GM12801 (cell line): ENCODE data around the gene PLXNA2.

ENCODE experiments used
- CTCF ChIP-seq: IDR thresholded peaks from one replicate; pipeline ENCODE4 v1.5.1; 2011; ENCODE audit warnings: control low read depth; ENCODE audit not compliant: insufficient read length; ENCODE audit errors: extremely low read depth

The PLXNA2 gene

DNA sequence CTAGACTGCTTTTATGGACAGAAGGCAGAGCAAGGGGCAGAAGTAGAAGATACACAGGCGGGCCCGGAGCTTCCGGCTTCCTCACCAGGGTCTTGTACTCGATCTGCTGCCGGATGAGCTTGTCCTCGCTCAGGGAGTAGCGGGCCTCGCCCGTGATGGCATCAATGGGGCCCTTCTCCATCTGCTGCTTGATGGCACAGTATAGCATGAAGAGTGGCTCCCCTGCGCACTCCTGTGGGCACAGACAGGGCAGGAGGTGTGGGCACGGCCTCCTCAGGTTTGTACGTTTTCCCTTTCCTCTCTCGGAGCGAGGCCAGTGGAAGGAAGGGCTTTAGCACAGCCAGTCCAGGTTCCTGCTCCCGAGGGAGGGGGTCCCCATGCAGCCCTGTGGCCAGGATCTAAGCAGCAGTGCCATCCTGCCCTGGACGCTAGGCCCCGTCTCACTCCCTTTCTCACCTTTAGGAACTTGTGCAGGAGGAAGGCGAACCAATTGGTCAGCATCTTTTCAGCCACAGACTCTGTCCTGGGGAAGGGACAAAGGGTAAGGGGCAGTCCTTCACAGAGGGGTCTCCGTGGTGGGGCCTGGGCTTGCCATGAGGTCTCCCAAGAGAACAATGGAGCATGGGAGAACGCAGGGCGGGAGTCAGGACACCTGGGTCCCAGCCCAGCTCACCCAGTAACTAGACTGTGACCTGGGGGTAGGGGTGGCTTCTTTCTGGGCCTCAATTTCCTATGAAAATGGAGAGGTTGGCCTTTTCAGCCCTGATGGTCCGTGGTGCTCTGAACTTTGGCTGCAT lies 204.4 kb downstream of the PLXNA2 start:
- no peak for TF ChIP-seq CTCF

DNA sequence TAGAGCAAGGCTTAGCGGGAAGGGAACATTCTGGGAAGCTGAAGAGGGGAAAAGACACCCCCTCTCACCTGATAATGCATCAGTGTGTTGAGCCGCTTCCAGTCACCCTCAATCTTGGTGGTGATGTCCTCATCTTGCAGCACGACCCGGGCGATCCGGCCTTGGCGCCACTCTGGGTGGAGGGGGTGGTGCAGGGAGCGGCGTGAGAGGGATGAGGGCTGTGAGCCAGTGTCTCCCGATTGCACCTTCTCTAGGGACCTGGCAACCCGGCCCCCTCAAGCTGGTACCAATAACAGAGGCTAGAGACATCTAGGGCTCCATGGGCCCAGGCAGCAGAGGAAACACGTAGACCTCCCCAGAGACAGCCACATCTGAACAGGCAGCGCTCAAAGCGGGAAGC lies 205.9 kb downstream of the PLXNA2 start:
- TF ChIP-seq CTCF, result no peak

DNA sequence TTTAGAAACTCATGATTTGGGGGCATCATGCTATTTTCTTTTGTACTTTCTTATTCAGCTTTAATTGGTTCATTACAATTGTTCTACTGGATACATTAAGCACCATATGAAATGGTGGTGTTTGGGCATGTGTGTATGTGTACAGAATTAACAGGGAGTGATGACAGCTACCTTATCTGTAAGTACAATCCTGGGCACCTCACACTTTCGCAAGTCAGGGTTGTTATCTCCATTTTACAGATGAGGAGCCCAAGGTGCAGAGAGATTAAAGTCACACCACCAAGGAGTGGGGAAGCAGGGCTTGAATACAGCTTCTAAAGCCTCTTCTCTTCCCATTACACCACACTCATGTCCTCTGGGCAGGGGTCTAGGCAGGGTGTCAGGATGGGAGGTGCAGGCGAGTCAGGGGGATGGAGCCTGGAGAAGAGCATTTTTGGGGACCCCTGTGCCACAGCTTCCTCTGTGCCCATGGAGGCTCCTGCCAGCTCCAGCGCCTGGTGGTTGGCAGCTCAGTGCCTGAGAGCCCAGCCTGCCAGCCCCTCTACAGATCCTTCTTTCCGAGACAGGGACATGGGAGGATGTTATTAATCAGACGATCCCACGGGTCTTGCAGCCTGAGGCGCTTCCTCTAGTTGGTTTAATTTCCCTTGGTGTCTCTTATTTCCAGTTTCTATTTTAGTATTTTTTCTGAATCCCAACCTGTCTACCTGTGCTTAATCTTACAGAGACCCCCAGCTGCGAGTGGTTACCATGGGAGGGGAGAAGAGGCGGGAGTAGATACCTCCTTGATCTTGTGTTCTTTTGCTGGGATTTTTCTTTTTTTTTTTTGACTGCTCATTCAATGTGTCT lies 207.0 kb downstream of the PLXNA2 start:
- TF ChIP-seq CTCF, result no peak

DNA sequence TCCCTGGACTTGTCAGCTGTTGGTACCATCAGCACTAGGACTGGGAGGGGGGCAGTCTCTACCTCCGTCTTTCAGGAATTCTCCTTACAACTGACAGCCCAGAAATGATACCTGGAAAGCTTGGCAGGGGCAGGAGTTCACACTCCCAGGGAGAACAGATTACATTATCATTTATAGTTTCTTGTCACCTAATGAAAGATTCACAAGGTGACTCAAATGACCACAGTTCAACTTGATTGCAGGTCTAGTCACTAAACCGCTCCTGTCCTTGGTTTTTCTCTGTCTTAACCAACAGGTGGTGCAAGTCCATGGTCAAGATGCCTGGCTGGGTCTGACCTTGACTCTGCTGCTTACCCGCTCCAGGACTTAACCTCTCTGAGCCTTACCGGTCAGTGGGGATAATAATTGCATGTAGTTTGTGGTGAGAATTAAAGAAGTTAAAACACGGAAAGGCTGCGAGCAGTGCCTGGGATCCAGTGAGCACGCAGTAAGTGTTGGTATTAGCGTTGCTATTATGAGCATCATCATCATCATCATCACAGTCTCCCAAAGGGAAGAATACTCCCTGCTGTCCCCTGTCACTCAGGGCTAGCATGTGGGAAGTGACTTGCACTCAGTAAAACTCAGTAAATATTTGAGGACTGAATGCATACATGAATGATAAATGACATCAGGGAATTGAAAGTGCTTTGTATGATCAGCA lies 207.9 kb downstream of the PLXNA2 start:
- no peak for TF ChIP-seq CTCF

DNA sequence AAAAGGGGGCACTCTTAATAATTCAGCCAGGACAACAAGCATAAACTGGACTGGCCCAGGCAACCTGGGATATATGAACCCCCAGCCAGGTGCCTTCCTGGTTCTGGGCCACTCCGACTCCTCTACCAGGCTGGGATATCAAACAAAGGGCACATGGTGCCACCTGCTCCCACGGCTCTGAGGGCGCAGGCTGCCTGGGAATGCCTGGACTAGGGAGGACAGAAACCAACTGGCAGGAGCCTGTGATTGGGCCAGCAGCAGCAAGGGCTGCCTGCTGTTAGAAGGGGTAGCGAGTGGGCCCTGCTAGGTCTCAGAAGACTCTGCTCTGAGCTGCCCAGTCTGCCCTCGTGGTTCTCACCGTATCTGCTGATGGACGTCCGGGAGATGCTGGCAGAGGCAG lies 210.0 kb downstream of the PLXNA2 start:
- no peak for TF ChIP-seq CTCF

DNA sequence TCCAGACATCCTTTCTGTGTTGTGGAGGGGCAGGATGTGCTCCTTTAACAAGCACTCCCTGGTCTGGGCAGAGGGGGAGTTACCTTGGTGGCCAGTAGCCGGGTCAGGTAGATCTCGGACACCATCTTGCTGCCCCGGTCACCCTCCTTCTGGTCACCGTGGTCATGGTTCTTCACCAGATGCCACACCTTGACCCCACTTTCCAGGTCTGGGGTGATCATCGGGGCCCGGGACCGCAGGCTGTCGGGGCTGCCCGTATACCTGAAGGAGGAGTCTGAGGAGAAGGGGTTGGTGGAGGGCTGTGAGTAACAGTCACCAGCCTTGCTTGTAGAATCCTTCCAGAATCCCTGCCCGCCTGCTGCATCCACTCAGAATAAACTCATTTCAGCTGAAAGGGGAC lies 210.9 kb downstream of the PLXNA2 start:
- TF ChIP-seq CTCF, result no peak

GRCh38 chr1:208031932-208032320 lies 212.3 kb downstream of the PLXNA2 start:
- no peak for TF ChIP-seq CTCF
